Uterus (tissue), 2 donors: ENCODE results near the gene EPS15.

Experiments used
- POLR2A ChIP-seq, 2 donors: fragments of 450-650 bp; IDR thresholded peaks; one replicate each; pipeline ENCODE4 v1.6.1; 2016; ENCODE audit warnings: antibody characterized with exemption in 2 of 2, mild to moderate bottlenecking in 1 of 2, moderate library complexity in 1 of 2
- TF ChIP-seq, protein P1 (sequence below), 4 experiments: fragments of 200-600 bp in 2 of 4; fragments of 450-650 bp in 2 of 4; sonication (generic) in 2 of 4; IDR thresholded peaks; one replicate each; pipeline ENCODE4 v1.5.1; 2016 to 2019; ENCODE audit warnings: antibody characterized with exemption in 4 of 4, mild to moderate bottlenecking in 2 of 4, moderate library complexity in 1 of 4

DNA sequence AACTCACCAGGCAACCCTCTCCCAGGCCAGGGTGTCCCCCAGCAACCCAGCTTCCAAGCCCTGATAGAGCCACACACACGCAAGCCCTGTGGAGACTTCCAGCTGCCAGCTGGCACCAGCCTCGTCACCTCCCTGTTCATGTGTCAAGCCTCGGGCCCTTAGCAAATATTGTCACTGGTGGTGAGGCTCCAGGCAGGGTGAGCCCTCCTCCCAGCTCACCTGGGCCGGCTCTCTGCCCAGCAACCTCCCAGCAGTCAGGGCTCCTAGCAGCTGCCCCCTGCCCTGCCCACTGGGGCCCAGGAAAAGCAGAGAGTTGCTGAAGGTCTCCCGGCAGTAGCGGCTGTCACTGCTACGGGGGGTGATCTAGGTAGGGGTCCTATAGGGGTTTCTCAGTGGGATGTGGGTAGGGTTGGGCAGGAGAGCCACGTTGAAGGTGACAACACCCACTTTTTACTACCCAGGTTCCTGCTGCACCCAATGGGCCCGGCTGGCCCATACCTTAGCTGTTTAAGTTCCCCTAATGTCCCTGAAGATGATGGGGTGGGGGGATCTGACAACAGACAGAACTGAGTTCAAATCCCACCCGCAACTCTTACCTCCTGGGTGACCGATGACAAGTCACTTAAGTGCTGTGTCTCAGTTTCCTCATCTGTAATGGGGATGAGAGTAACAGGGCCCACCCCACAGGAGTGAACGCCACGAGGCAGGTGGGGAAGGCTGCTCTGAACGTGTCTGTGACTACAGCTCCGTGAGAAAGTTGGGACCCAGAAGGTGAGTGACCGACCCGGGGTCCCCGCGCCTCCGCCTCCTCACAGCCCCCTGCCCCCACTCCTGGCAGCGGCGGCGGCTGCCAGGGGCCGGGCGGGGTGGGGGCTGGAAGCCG lies 189.4 kb downstream of the EPS15 start:
- TF ChIP-seq, protein P1, sequence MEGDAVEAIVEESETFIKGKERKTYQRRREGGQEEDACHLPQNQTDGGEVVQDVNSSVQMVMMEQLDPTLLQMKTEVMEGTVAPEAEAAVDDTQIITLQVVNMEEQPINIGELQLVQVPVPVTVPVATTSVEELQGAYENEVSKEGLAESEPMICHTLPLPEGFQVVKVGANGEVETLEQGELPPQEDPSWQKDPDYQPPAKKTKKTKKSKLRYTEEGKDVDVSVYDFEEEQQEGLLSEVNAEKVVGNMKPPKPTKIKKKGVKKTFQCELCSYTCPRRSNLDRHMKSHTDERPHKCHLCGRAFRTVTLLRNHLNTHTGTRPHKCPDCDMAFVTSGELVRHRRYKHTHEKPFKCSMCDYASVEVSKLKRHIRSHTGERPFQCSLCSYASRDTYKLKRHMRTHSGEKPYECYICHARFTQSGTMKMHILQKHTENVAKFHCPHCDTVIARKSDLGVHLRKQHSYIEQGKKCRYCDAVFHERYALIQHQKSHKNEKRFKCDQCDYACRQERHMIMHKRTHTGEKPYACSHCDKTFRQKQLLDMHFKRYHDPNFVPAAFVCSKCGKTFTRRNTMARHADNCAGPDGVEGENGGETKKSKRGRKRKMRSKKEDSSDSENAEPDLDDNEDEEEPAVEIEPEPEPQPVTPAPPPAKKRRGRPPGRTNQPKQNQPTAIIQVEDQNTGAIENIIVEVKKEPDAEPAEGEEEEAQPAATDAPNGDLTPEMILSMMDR (IDR thresholded peaks at IDR 0.05), result no peak
- TF ChIP-seq POLR2A (IDR thresholded peaks at IDR 0.05), result no peak
